CD4-positive, alpha-beta memory T cell (primary cell): ENCODE data around the gene TINCR. TPM values are rescaled to one million over a fixed set of nuclear protein-coding genes. Genes with fewer than 3 reads are reported as not detected.

Experiments
- CTCF ChIA-PET: fragments of 350-600 bp; sonication (Branson Sonifier 250); formaldehyde crosslinking; loops from one replicate; lab custom pipeline; 2021; ENCODE audit warnings: inconsistent platforms; ENCODE audit not compliant: partially characterized antibody; lab: Charles Lee
- POLR2A ChIA-PET: fragments of 350-600 bp; sonication (Branson Sonifier 250); formaldehyde crosslinking; loops from one replicate; lab custom pipeline; 2021; ENCODE audit not compliant: partially characterized antibody; lab: Charles Lee
- DNase-seq, 5 donors: peaks; one replicate each; pipeline versions ENCODE4 v3.0.0 to v3.0.0-alpha.2; 2020 to 2022; ENCODE audit warnings: mixed read lengths in 1 of 5
- H3K27ac ChIP-seq: one replicate; pipeline ENCODE4 v1.7.0; 2013; ENCODE audit warnings: low read depth, low read length
- H3K27me3 ChIP-seq: 2 replicates; pipeline ENCODE4 v1.7.0; 2013; ENCODE audit warnings: mild to moderate bottlenecking, low read length, moderate library complexity; ENCODE audit not compliant: insufficient read depth
- H3K36me3 ChIP-seq: 2 replicates; pipeline ENCODE4 v1.7.0; 2013; ENCODE audit warnings: mild to moderate bottlenecking, low read length, moderate library complexity; ENCODE audit not compliant: insufficient read depth
- H3K4me1 ChIP-seq: 2 replicates; pipeline ENCODE4 v1.7.0; 2013; ENCODE audit warnings: mild to moderate bottlenecking, low read length, moderate library complexity; ENCODE audit not compliant: insufficient read depth
- H3K4me3 ChIP-seq, 2 donors: one replicate each; pipeline ENCODE4 v1.7.0; 2013; ENCODE audit warnings: low read length in 2 of 2, mild to moderate bottlenecking in 1 of 2
- H3K9me3 ChIP-seq, 2 donors: one replicate each; pipeline ENCODE4 v1.7.0; 2013; ENCODE audit warnings: low read length in 2 of 2, control low read depth in 1 of 2; ENCODE audit not compliant: control insufficient read depth in 1 of 2
- H3K27ac Mint-ChIP-seq, 7 donors: one replicate each; pipeline ENCODE4 v1.8.0; 2020 to 2021; ENCODE audit warnings: mixed read lengths in 7 of 7, mild to moderate bottlenecking in 6 of 7, inconsistent platforms in 3 of 7, moderate library complexity in 3 of 7
- H3K27me3 Mint-ChIP-seq, 2 donors: one replicate each; pipeline ENCODE4 v1.8.0; 2020 to 2021; ENCODE audit warnings: mixed read lengths in 2 of 2
- H3K36me3 Mint-ChIP-seq, 2 donors: one replicate each; pipeline ENCODE4 v1.8.0; 2020 to 2021; ENCODE audit warnings: mixed read lengths in 2 of 2, inconsistent platforms in 1 of 2, mild to moderate bottlenecking in 1 of 2
- H3K4me1 Mint-ChIP-seq, 4 donors: one replicate each; pipeline ENCODE4 v1.8.0; 2020 to 2021; ENCODE audit warnings: mixed read lengths in 4 of 4, mild to moderate bottlenecking in 1 of 4
- H3K4me3 Mint-ChIP-seq, 8 donors: one replicate each; pipeline ENCODE4 v1.8.0; 2020 to 2021; ENCODE audit warnings: mixed read lengths in 8 of 8, mild to moderate bottlenecking in 7 of 8, moderate library complexity in 6 of 8, inconsistent platforms in 3 of 8
- H3K9me3 Mint-ChIP-seq, 8 donors: one replicate each; pipeline ENCODE4 v1.8.0; 2020 to 2021; ENCODE audit warnings: mixed read lengths in 8 of 8, mild to moderate bottlenecking in 5 of 8, inconsistent platforms in 3 of 8, moderate library complexity in 1 of 8
- intact Hi-C: fragments of 100-400 bp; cut with micrococcal nuclease; formaldehyde crosslinking; loops from one replicate; pipeline ENCODE4 v1.15.1; 2023
- polyA plus RNA-seq, 2 donors: library from polyadenylated mRNA; unstranded; fragments of 300-500 nt; fragmentation: Illumina TruSeq; gene quantifications; one replicate each; pipeline ENCODE4 v1.2.3, GENCODE V29; 2021
- total RNA-seq, 2 experiments: library from RNA; stranded (reverse); gene quantifications; one replicate each; pipeline ENCODE4 v1.2.3, GENCODE V29; 2021

Gene TINCR
- total and polyA plus RNA-seq, 4 experiments from 2014 or later, result 0.20 to 1.4 (median 1.4) TPM; not detected in 1

- no peaks in the 10 kb centered on the region for H3K9me3 ChIP-seq
- Mint-ChIP-seq H3K27me3 (no peaks in the 10 kb centered on the region), H3K27ac (peak overlapping the region in 2 of 7 donors; percentile 48 to 76), H3K4me1 (peaks cover 0 to 6% (median 3%) of the 10 kb centered on the region in 4 donors), H3K4me3 (no peak overlapping the region), H3K36me3 (peaks cover 57 to 80% of the 10 kb centered on the region in 2 donors), H3K9me3 (peaks cover 0 to 4% (median 0%) of the 10 kb centered on the region in 8 donors)
- intact Hi-C loops, result no loop called here
- H3K27ac ChIP-seq, result no peak overlapping the region
- no peak overlapping the region for H3K4me3 ChIP-seq
- H3K36me3 ChIP-seq, result peaks cover 97% of the 10 kb centered on the region
- no peaks in the 10 kb centered on the region for H3K27me3 ChIP-seq
- ChIA-PET CTCF (interaction anchor here (1.2 to 2.2 kb wide), 2 partner anchors 10 to 15 kb away, joined by 3 to 7 read pairs; no protein-coding TSS in a partner anchor), POLR2A (no interaction called here)
- no peaks in the 10 kb centered on the region for H3K4me1 ChIP-seq
- DNase-seq, result no peak
Measured at GRCh38 chr19:5594521-5594950, 26.8 kb upstream of the TINCR start.

GRCh38 chr19:5593343-5594255 is 25.8 kb upstream of the TINCR start:
- Histone ChIP-seq H3K36me3 (peaks cover 96% of the 10 kb centered on the region), H3K4me1 (no peaks in the 10 kb centered on the region), H3K27ac (no peak overlapping the region), H3K27me3 (no peaks in the 10 kb centered on the region), H3K4me3 (no peak overlapping the region), H3K9me3 (no peaks in the 10 kb centered on the region)
- CTCF ChIA-PET, result interaction anchor here (2.2 kb wide), 1 partner anchor 14 kb away, joined by 7 read pairs; no protein-coding TSS in a partner anchor
- Mint-ChIP-seq H3K27me3 (no peaks in the 10 kb centered on the region), H3K4me1 (peaks cover 0 to 6% (median 3%) of the 10 kb centered on the region in 4 donors), H3K36me3 (peaks cover 50 to 78% of the 10 kb centered on the region in 2 donors), H3K27ac (no peak overlapping the region), H3K4me3 (no peak overlapping the region), H3K9me3 (peaks cover 0 to 4% (median 0%) of the 10 kb centered on the region in 8 donors)
- intact Hi-C loops, result no loop called here
- DNase-seq, result no peak
- POLR2A ChIA-PET, result no interaction called here

- Histone ChIP-seq H3K27me3 (no peaks in the 10 kb centered on the region), H3K4me1 (no peaks in the 10 kb centered on the region), H3K27ac (no peak overlapping the region), H3K36me3 (peaks cover 96% of the 10 kb centered on the region), H3K9me3 (no peaks in the 10 kb centered on the region), H3K4me3 (no peak overlapping the region)
- ChIA-PET CTCF (interaction anchor here (2.2 kb wide), 1 partner anchor 13 kb away, joined by 7 read pairs; no protein-coding TSS in a partner anchor), POLR2A (interaction anchor here (0.6 kb wide), 1 partner anchor 511 kb away, joined by 3 read pairs; no protein-coding TSS in a partner anchor)
- peaks cover 0 to 4% (median 0%) of the 10 kb centered on the region in 8 donors for H3K9me3 Mint-ChIP-seq
- H3K27me3 Mint-ChIP-seq, result no peaks in the 10 kb centered on the region
- intact Hi-C loops, result no loop called here
- peaks cover 49 to 80% of the 10 kb centered on the region in 2 donors for H3K36me3 Mint-ChIP-seq
- DNase-seq, result no peak
- no peak overlapping the region for H3K27ac Mint-ChIP-seq
- H3K4me1 Mint-ChIP-seq, result peaks cover 0 to 11% (median 3%) of the 10 kb centered on the region in 4 donors
- H3K4me3 Mint-ChIP-seq, result no peak overlapping the region
Measured at GRCh38 chr19:5592531-5593342, 25.0 kb upstream of the TINCR start.

- Histone ChIP-seq H3K27me3 (no peaks in the 10 kb centered on the region), H3K9me3 (no peaks in the 10 kb centered on the region), H3K27ac (no peak overlapping the region), H3K4me3 (no peak overlapping the region), H3K36me3 (peaks cover 89% of the 10 kb centered on the region), H3K4me1 (peaks cover 4% of the 10 kb centered on the region)
- CTCF ChIA-PET, result interaction anchor here (0.6 to 1.2 kb wide), 2 partner anchors 12 to 173 kb away, joined by 3 read pairs; no protein-coding TSS in a partner anchor
- no peak for DNase-seq
- no peaks in the 10 kb centered on the region for H3K27me3 Mint-ChIP-seq
- H3K27ac Mint-ChIP-seq, result no peak overlapping the region
- H3K4me3 Mint-ChIP-seq, result no peak overlapping the region
- intact Hi-C loops, result no loop called here
- peaks cover 3 to 18% (median 5%) of the 10 kb centered on the region in 4 donors for H3K4me1 Mint-ChIP-seq
- H3K36me3 Mint-ChIP-seq, result peaks cover 51 to 81% of the 10 kb centered on the region in 2 donors
- POLR2A ChIA-PET, result interaction anchor here (0.9 kb wide), 1 partner anchor 12 kb away, joined by 3 read pairs; no protein-coding TSS in a partner anchor
- peaks cover 0 to 4% (median 0%) of the 10 kb centered on the region in 8 donors for H3K9me3 Mint-ChIP-seq
Measured at GRCh38 chr19:5591476-5591875, 23.7 kb upstream of the TINCR start.

- CTCF ChIA-PET, result no interaction called here
- no peak overlapping the region for H3K27ac Mint-ChIP-seq
- DNase-seq, result no peak
- H3K27me3 Mint-ChIP-seq, result no peaks in the 10 kb centered on the region
- peaks cover 48 to 77% of the 10 kb centered on the region in 2 donors for H3K36me3 Mint-ChIP-seq
- Histone ChIP-seq H3K36me3 (peaks cover 82% of the 10 kb centered on the region), H3K9me3 (no peaks in the 10 kb centered on the region), H3K27ac (no peak overlapping the region), H3K4me1 (peaks cover 11% of the 10 kb centered on the region), H3K27me3 (no peaks in the 10 kb centered on the region), H3K4me3 (no peak overlapping the region)
- no peak overlapping the region for H3K4me3 Mint-ChIP-seq
- intact Hi-C loops, result no loop called here
- H3K4me1 Mint-ChIP-seq, result peaks cover 6 to 20% (median 7%) of the 10 kb centered on the region in 4 donors
- POLR2A ChIA-PET, result no interaction called here
- peaks cover 0 to 4% (median 0%) of the 10 kb centered on the region in 8 donors for H3K9me3 Mint-ChIP-seq
Measured at GRCh38 chr19:5590865-5591154, 23.1 kb upstream of the TINCR start.

GRCh38 chr19:5590151-5590864 is 22.6 kb upstream of the TINCR start:
- H3K4me3 Mint-ChIP-seq, result peak overlapping the region in 1 of 8 donors; percentile 36
- CTCF ChIA-PET, result no interaction called here
- H3K27me3 Mint-ChIP-seq, result no peaks in the 10 kb centered on the region
- Histone ChIP-seq H3K27ac (no peak overlapping the region), H3K36me3 (peaks cover 78% of the 10 kb centered on the region), H3K4me1 (peaks cover 12% of the 10 kb centered on the region), H3K4me3 (no peak overlapping the region), H3K27me3 (no peaks in the 10 kb centered on the region), H3K9me3 (no peaks in the 10 kb centered on the region)
- intact Hi-C loops, result no loop called here
- no peak overlapping the region for H3K27ac Mint-ChIP-seq
- no peak for DNase-seq
- H3K4me1 Mint-ChIP-seq, result peaks cover 7 to 23% (median 11%) of the 10 kb centered on the region in 4 donors
- POLR2A ChIA-PET, result no interaction called here
- H3K9me3 Mint-ChIP-seq, result peaks cover 0 to 4% (median 0%) of the 10 kb centered on the region in 8 donors
- H3K36me3 Mint-ChIP-seq, result peaks cover 44 to 77% of the 10 kb centered on the region in 2 donors
